G401.6 (cell line): ENCODE data around the gene NDUFB5.

Experiments
- FAIRE-seq: peaks from 2 replicates; lab custom pipeline; 2012; peaks lifted over from hg19 to GRCh38; lab: Jason Lieb, UNC

Gene NDUFB5

GRCh38 chr3:179604321-179605078 is at the start of gene NDUFB5, which contains the start of gene MRPL47:
NDUFB5 (plus strand) TSS chr3:179604794; CDS start chr3:179604816, 22 bp downstream.
MRPL47 (minus strand) TSS chr3:179604638; CDS start chr3:179604624, 14 bp downstream.
- peak; percentile 97 for FAIRE-seq

GRCh38 chr3:179558742-179559364 is 45.7 kb upstream of the NDUFB5 start:
- FAIRE-seq: peak; percentile 90

GRCh38 chr3:179560791-179561190 is 43.8 kb upstream of the NDUFB5 start:
- FAIRE-seq: no peak

GRCh38 chr3:179562591-179563270 is 41.9 kb upstream of the NDUFB5 start, which contains the start of gene ACTL6A:
ACTL6A (plus strand) TSS chr3:179562926; CDS start chr3:179563093, 167 bp downstream.
- peak; percentile 99 for FAIRE-seq

- FAIRE-seq: no peak
Measured at GRCh38 chr3:179563271-179563783, 41.3 kb upstream of the NDUFB5 start.

GRCh38 chr3:179565496-179565895 is 39.1 kb upstream of the NDUFB5 start:
- FAIRE-seq: no peak

GRCh38 chr3:179580992-179581391 is 23.6 kb upstream of the NDUFB5 start:
- FAIRE-seq: no peak

GRCh38 chr3:179589143-179589542 is 15.5 kb upstream of the NDUFB5 start:
- no peak for FAIRE-seq

GRCh38 chr3:179590669-179591068 is 13.9 kb upstream of the NDUFB5 start:
- no peak for FAIRE-seq

GRCh38 chr3:179591313-179591712 is 13.3 kb upstream of the NDUFB5 start:
- FAIRE-seq: no peak

- FAIRE-seq: no peak
Measured at GRCh38 chr3:179599531-179599930, 5.1 kb upstream of the NDUFB5 start.

GRCh38 chr3:179603321-179603720 is 1.3 kb upstream of the NDUFB5 start:
- no peak for FAIRE-seq

- FAIRE-seq: peak; percentile 40
Measured at GRCh38 chr3:179603831-179604230, 763 bp upstream of the NDUFB5 start.

- FAIRE-seq: no peak
Measured at GRCh38 chr3:179606534-179607085, 2.0 kb downstream of the NDUFB5 start.

GRCh38 chr3:179608931-179609720 is 4.5 kb downstream of the NDUFB5 start:
- no peak for FAIRE-seq

GRCh38 chr3:179610066-179610465 is 5.5 kb downstream of the NDUFB5 start:
- FAIRE-seq: no peak

- FAIRE-seq: no peak
Measured at GRCh38 chr3:179613807-179614206, 9.2 kb downstream of the NDUFB5 start.

- peak; percentile 19 for FAIRE-seq
Measured at GRCh38 chr3:179615458-179616173, 11.0 kb downstream of the NDUFB5 start.

GRCh38 chr3:179622023-179622422 is 17.4 kb downstream of the NDUFB5 start:
- no peak for FAIRE-seq

GRCh38 chr3:179624451-179624850 is 19.9 kb downstream of the NDUFB5 start:
- FAIRE-seq: no peak
